ENCODE results near the gene LRP5.

DNA sequence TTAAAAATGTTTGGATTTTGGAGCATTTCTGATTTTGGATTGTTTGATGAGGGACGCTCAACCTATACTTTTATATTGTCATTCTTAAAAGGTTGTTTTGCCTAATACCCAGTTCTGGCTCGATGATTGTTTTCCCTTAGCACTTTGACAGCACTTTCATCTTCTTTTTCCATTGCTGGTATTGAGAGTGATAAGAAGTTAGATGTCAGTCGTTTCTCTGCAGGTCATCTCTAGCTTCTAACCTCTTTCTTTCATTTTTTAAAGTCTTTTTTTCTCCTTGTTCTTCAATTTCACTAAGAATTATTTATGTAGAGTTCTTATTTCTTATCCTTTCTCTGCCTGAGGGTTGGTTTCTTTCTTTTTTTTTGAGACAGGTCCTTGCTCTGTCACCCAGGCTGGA is 167.0 kb downstream of the LRP5 start:
- TF ChIP-seq CTCF (IDR thresholded peaks at IDR 0.05; ENCODE audit: insufficient read depth, low read length, poor library complexity, severe bottlenecking) (no peak), EZH2phosphoT487 (conservative IDR thresholded peaks at IDR 0.05; ENCODE audit: low read length) (no peak)
